Activated naive CD4-positive, alpha-beta T cell treated with anti-CD3 and anti-CD28 coated beads, Interleukin-2, amount 10 ng/mL, durations not matched to agents 7 days and 5 days (primary cell): ENCODE results near the gene EIF4G3.
"Not testable (repeated sequence)": the region's sequence is repeated elsewhere in the genome, so short reads cannot be mapped to it uniquely, and the experiment has no call there.

Experiments used
- CTCF ChIA-PET: fragments of 350-600 bp; sonication (Branson Sonifier 250); formaldehyde crosslinking; loops from one replicate; lab custom pipeline; 2021; ENCODE audit warnings: antibody characterized with exemption; lab: Charles Lee
- DNase-seq: peaks from one replicate; pipeline ENCODE4 v3.0.0-alpha.2; 2020
- H3K27ac Mint-ChIP-seq: one replicate; pipeline ENCODE4 v1.8.0; 2021; ENCODE audit warnings: mild to moderate bottlenecking, moderate library complexity, mixed read lengths
- H3K27me3 Mint-ChIP-seq: one replicate; pipeline ENCODE4 v1.8.0; 2021; ENCODE audit warnings: mild to moderate bottlenecking, mixed read lengths
- H3K36me3 Mint-ChIP-seq: one replicate; pipeline ENCODE4 v1.8.0; 2021; ENCODE audit warnings: mixed read lengths
- H3K4me1 Mint-ChIP-seq: one replicate; pipeline ENCODE4 v1.8.0; 2021; ENCODE audit warnings: mixed read lengths
- H3K4me3 Mint-ChIP-seq: one replicate; pipeline ENCODE4 v1.8.0; 2021; ENCODE audit warnings: mild to moderate bottlenecking, moderate library complexity, mixed read lengths
- H3K9me3 Mint-ChIP-seq: one replicate; pipeline ENCODE4 v1.8.0; 2021; ENCODE audit warnings: mixed read lengths

The EIF4G3 gene

GRCh38 chr1:21156019-21156418, 20.7 kb downstream of the EIF4G3 start:
- no peak overlapping the region for H3K27ac Mint-ChIP-seq
- peaks cover 3% of the 10 kb centered on the region for H3K4me1 Mint-ChIP-seq
- H3K36me3 Mint-ChIP-seq: peaks cover 13% of the 10 kb centered on the region
- no peaks in the 10 kb centered on the region for H3K9me3 Mint-ChIP-seq
- no peak for DNase-seq
- H3K27me3 Mint-ChIP-seq: no peaks in the 10 kb centered on the region
- H3K4me3 Mint-ChIP-seq: no peak overlapping the region
- CTCF ChIA-PET: no interaction called here

- CTCF ChIA-PET: no interaction called here
- H3K27ac Mint-ChIP-seq: no peak overlapping the region
Observed at GRCh38 chr1:21154717-21155116, 22.0 kb downstream of the EIF4G3 start.

DNA sequence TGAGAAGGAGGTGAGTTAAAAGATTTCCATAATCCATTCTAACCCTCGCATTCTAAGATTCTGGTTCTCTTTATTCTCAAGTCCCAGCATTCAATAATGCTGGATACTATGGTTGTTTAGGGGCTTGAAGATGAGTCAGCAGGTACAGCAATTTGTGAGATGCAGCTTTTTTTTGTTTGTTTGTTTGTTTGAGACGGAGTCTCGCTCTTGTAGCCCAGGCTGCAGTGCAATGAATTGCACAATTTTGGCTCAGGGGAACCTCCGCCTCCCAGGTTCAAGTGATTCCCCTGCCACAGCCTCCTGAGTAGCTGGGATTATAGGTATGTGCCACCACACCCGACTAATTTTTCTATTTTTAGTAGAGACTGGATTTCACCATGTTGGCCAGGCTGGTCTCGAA, 23.3 kb downstream of the EIF4G3 start:
- H3K27me3 Mint-ChIP-seq: no peaks in the 10 kb centered on the region
- no peak overlapping the region for H3K4me3 Mint-ChIP-seq
- DNase-seq: no peak
- H3K36me3 Mint-ChIP-seq: peaks cover 8% of the 10 kb centered on the region
- H3K9me3 Mint-ChIP-seq: no peaks in the 10 kb centered on the region
- CTCF ChIA-PET: no interaction called here
- peaks cover 3% of the 10 kb centered on the region for H3K4me1 Mint-ChIP-seq
- H3K27ac Mint-ChIP-seq: no peak overlapping the region

More at GRCh38 chr1:21154717-21155116, 22.0 kb downstream of the EIF4G3 start:
- Mint-ChIP-seq H3K27me3 (no peaks in the 10 kb centered on the region), H3K9me3 (no peaks in the 10 kb centered on the region), H3K36me3 (peaks cover 9% of the 10 kb centered on the region), H3K4me3 (no peak overlapping the region), H3K4me1 (peaks cover 3% of the 10 kb centered on the region)
- no peak for DNase-seq

- H3K4me3 Mint-ChIP-seq: no peak overlapping the region
- CTCF ChIA-PET: no interaction called here
- H3K4me1 Mint-ChIP-seq: peaks cover 3% of the 10 kb centered on the region
- H3K9me3 Mint-ChIP-seq: no peaks in the 10 kb centered on the region
- peaks cover 9% of the 10 kb centered on the region for H3K36me3 Mint-ChIP-seq
- no peaks in the 10 kb centered on the region for H3K27me3 Mint-ChIP-seq
- DNase-seq: no peak
- no peak overlapping the region for H3K27ac Mint-ChIP-seq
Observed at GRCh38 chr1:21152423-21153100, 24.1 kb downstream of the EIF4G3 start.

DNA sequence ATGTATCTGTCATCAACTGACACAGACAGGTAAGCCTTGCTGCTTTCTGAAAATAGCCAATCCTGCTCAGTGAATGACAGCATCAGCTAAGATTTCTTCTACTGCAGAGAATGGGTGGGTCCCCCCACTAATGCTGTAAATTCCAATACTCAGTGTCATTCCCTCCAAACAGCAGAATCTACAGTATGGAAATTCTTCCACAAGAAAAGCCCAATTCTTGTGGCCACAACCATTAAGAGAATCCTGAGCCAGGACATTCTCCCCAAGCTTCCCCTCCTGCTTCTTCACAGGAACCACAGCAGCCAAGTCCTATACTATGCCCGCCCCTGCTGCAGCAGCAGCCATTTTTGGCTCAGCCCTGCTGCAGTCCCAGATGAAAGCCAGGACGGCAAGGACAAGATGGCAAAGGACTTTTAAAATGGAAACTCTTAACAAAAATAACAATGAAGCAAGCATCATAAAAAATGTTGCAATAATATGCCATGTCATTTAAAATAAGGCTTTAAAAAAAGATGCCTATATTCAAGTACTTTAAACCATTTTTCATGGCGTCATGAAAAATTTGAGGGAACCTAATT, 26.8 kb downstream of the EIF4G3 start:
- H3K27ac Mint-ChIP-seq: no peak overlapping the region
- CTCF ChIA-PET: no interaction called here
- DNase-seq: no peak
- H3K36me3 Mint-ChIP-seq: peaks cover 5% of the 10 kb centered on the region
- H3K4me1 Mint-ChIP-seq: no peaks in the 10 kb centered on the region
- H3K27me3 Mint-ChIP-seq: no peaks in the 10 kb centered on the region
- no peak overlapping the region for H3K4me3 Mint-ChIP-seq
- H3K9me3 Mint-ChIP-seq: no peaks in the 10 kb centered on the region

- no peak for DNase-seq
- no peaks in the 10 kb centered on the region for H3K4me1 Mint-ChIP-seq
- H3K27me3 Mint-ChIP-seq: no peaks in the 10 kb centered on the region
- H3K9me3 Mint-ChIP-seq: no peaks in the 10 kb centered on the region
- no peak overlapping the region for H3K27ac Mint-ChIP-seq
- H3K4me3 Mint-ChIP-seq: no peak overlapping the region
- CTCF ChIA-PET: no interaction called here
- peaks cover 5% of the 10 kb centered on the region for H3K36me3 Mint-ChIP-seq
Observed at GRCh38 chr1:21149430-21149854, 27.3 kb downstream of the EIF4G3 start.

DNA sequence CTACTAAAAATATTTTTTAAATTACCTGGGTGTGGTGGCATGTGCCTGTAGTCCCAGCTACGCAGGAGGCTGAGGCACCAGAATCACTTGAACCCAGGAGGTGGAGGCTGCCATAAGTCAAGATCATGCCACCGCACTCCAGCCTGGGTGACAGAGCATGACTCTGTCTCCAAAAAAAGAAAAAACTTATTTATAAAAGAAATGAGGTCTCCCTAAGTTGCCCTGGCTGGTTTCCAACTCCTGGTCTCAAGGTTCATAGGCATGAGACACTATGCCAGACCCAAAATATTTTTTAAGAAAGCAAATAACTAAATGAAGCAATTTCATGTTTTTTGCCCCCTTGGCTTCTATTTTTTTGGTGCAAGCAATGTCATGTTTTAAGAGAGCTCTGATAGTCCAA, 32.9 kb downstream of the EIF4G3 start:
- CTCF ChIA-PET: no interaction called here
- DNase-seq: no peak
- Mint-ChIP-seq H3K4me1 (no peaks in the 10 kb centered on the region), H3K9me3 (no peaks in the 10 kb centered on the region), H3K36me3 (peaks cover 2% of the 10 kb centered on the region), H3K27ac (no peak overlapping the region), H3K27me3 (no peaks in the 10 kb centered on the region), H3K4me3 (no peak overlapping the region)

DNA sequence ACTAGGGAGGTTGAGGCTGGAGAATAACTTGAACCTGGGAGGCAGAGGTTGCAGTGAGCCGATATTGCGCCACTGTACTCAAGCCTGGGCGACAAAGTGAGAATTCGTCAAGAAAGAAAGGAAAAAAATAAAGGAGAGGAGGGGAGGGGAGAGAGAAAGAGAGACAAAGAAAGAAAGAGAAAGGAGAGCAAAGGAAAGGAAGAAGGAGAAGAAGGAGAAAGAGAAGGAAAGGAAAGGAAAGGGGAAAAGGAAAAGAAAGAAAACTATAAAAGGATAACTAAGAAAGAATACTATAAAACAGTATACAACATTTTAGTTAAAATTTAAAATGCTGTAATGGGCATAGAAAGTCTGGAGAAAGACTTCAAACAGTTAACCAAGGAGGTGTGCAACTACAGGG, 33.6 kb downstream of the EIF4G3 start:
- H3K9me3 Mint-ChIP-seq: no peaks in the 10 kb centered on the region
- peaks cover 3% of the 10 kb centered on the region for H3K36me3 Mint-ChIP-seq
- CTCF ChIA-PET: no interaction called here

DNA sequence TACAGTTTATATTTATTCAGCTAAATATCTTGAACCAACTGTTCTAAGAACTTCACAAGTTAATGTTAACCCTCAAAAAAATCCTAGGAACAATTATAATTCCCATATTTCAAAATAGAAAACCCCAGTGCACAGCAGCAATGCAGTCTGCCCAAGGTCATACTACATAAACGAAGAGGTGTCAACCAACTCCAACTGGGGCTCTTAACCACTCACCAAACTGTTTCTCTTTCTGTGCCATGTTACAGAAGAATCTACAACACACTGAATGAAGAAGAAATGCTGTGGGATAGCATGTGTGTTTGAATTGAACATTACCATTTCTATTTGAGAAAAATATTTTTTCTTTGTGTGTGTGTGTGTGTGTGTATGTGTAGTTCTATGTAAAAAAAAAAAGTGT, 35.7 kb downstream of the EIF4G3 start:
- Mint-ChIP-seq H3K27me3 (no peaks in the 10 kb centered on the region), H3K4me1 (no peaks in the 10 kb centered on the region), H3K36me3 (peaks cover 5% of the 10 kb centered on the region), H3K9me3 (no peaks in the 10 kb centered on the region), H3K4me3 (no peak overlapping the region), H3K27ac (no peak overlapping the region)
- CTCF ChIA-PET: interaction anchor here (0.6 kb wide), 1 partner anchor 427 kb away, joined by 4 read pairs; no protein-coding TSS in a partner anchor
- no peak for DNase-seq

More for the DNA sequence above, 33.6 kb downstream of the EIF4G3 start:
- no peak for DNase-seq
- Mint-ChIP-seq H3K27me3 (no peaks in the 10 kb centered on the region), H3K4me1 (no peaks in the 10 kb centered on the region), H3K27ac (no peak overlapping the region), H3K4me3 (no peak overlapping the region)

GRCh38 chr1:21139601-21140000, 37.1 kb downstream of the EIF4G3 start:
- CTCF ChIA-PET: no interaction called here
- Mint-ChIP-seq H3K9me3 (no peaks in the 10 kb centered on the region), H3K27ac (no peak overlapping the region), H3K27me3 (no peaks in the 10 kb centered on the region), H3K36me3 (peaks cover 8% of the 10 kb centered on the region), H3K4me3 (no peak overlapping the region), H3K4me1 (no peaks in the 10 kb centered on the region)
- no peak for DNase-seq

DNA sequence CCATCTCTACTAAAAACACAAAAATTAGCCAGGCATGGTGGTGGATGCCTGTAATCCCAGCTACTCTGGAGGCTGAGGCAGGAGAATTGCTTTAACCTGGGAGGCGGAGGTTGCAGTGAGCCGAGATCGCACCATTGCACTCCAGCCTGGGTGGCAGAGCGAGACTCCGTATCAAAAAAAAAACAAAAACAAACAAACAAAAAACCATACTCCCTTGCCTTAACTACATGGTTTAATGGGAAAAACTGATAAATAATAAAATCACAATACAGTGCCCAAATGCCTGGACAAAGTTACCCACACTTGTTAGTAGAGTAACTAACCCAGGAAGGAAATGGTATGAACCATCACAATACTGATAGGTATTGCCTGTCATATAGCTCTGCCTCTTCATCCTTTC, 40.4 kb downstream of the EIF4G3 start:
- DNase-seq, H3K4me1 Mint-ChIP-seq, H3K27ac Mint-ChIP-seq, H3K4me3 Mint-ChIP-seq, H3K27me3 Mint-ChIP-seq, CTCF ChIA-PET, H3K9me3 Mint-ChIP-seq: not testable (repeated sequence)
- H3K36me3 Mint-ChIP-seq: peaks cover 10% of the 10 kb centered on the region

GRCh38 chr1:21131200-21131599, 45.5 kb downstream of the EIF4G3 start:
- H3K27me3 Mint-ChIP-seq: no peaks in the 10 kb centered on the region
- DNase-seq: no peak
- CTCF ChIA-PET: no interaction called here
- no peaks in the 10 kb centered on the region for H3K9me3 Mint-ChIP-seq
- H3K36me3 Mint-ChIP-seq: peaks cover 8% of the 10 kb centered on the region
- no peak overlapping the region for H3K4me3 Mint-ChIP-seq
- no peaks in the 10 kb centered on the region for H3K4me1 Mint-ChIP-seq
- no peak overlapping the region for H3K27ac Mint-ChIP-seq

GRCh38 chr1:21129407-21129806, 47.3 kb downstream of the EIF4G3 start:
- no peaks in the 10 kb centered on the region for H3K9me3 Mint-ChIP-seq
- DNase-seq: no peak
- no peak overlapping the region for H3K27ac Mint-ChIP-seq
- H3K27me3 Mint-ChIP-seq: no peaks in the 10 kb centered on the region
- H3K4me1 Mint-ChIP-seq: no peaks in the 10 kb centered on the region
- CTCF ChIA-PET: no interaction called here
- peaks cover 3% of the 10 kb centered on the region for H3K36me3 Mint-ChIP-seq
- no peak overlapping the region for H3K4me3 Mint-ChIP-seq

DNA sequence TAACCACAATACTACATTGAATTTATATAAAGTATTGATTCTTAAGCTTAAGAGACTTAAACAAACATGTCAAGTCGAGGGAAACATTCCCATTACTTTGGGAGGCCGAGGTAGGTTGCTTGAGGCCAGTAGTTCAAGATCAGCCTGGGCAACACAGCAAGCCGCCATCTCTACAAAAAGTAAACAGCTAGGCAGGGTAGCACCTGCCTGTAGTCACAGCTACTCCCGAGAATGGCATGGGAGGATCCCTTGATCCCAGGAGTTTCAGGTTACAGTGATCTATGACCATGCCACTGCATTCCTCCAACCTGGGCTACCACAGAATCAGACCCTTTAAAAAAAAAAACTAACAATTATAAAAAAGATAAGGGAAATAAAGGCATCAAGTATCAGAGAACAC, 50.4 kb downstream of the EIF4G3 start:
- Mint-ChIP-seq H3K36me3 (peaks cover 9% of the 10 kb centered on the region), H3K27ac (no peak overlapping the region), H3K27me3 (no peaks in the 10 kb centered on the region), H3K4me1 (no peaks in the 10 kb centered on the region), H3K4me3 (no peak overlapping the region), H3K9me3 (no peaks in the 10 kb centered on the region)
- no peak for DNase-seq
- CTCF ChIA-PET: interaction anchor here (0.5 to 1.0 kb wide), 3 partner anchors 15 to 364 kb away, joined by 3 read pairs; no protein-coding TSS in a partner anchor

GRCh38 chr1:21124846-21125245, 51.9 kb downstream of the EIF4G3 start:
- Mint-ChIP-seq H3K27ac (no peak overlapping the region), H3K4me3 (no peak overlapping the region), H3K4me1 (no peaks in the 10 kb centered on the region), H3K9me3 (no peaks in the 10 kb centered on the region), H3K27me3 (no peaks in the 10 kb centered on the region), H3K36me3 (peaks cover 7% of the 10 kb centered on the region)
- no peak for DNase-seq
- CTCF ChIA-PET: no interaction called here
